Smooth muscle cell (in vitro differentiated cells): ENCODE measurements around the gene KIF19. TPM values are rescaled to one million over a fixed set of nuclear protein-coding genes. Genes with fewer than 3 reads are reported as not detected.
A peak's percentile ranks its signal among the peaks of the same experiment; 100 is the strongest.

ENCODE experiments used
- DNase-seq: peaks from one replicate; lab custom pipeline; 2025; ENCODE audit not compliant: unreplicated experiment; lab: John Stamatoyannopoulos, UW
- H2AFZ ChIP-seq: fragments of 200-600 bp; sonication (generic); 2 replicates; pipeline ENCODE4 v1.6.0; 2016; ENCODE audit warnings: antibody characterized with exemption, low read depth, mild to moderate bottlenecking
- H3F3A ChIP-seq: fragments of 200-600 bp; sonication (generic); 2 replicates; pipeline ENCODE4 v1.6.0; 2017; ENCODE audit warnings: antibody characterized with exemption, low read depth
- H3K27ac ChIP-seq: fragments of 200-600 bp; sonication (generic); 2 replicates; pipeline ENCODE4 v1.5.1; 2016; ENCODE audit warnings: low read depth, mild to moderate bottlenecking
- H3K27me3 ChIP-seq: fragments of 200-600 bp; sonication (generic); 2 replicates; pipeline ENCODE4 v1.6.1; 2016; ENCODE audit warnings: low read depth, mild to moderate bottlenecking
- H3K36me3 ChIP-seq: fragments of 200-600 bp; sonication (generic); 2 replicates; pipeline ENCODE4 v1.5.1; 2016; ENCODE audit warnings: low read depth
- H3K4me1 ChIP-seq: fragments of 200-600 bp; sonication (generic); 2 replicates; pipeline ENCODE4 v1.5.1; 2016; ENCODE audit warnings: low read depth
- H3K4me2 ChIP-seq: fragments of 200-600 bp; sonication (generic); 2 replicates; pipeline ENCODE4 v1.6.0; 2016; ENCODE audit warnings: mild to moderate bottlenecking
- H3K4me3 ChIP-seq: fragments of 200-600 bp; sonication (generic); 2 replicates; pipeline ENCODE4 v1.5.1; 2016; ENCODE audit warnings: mild to moderate bottlenecking
- H3K79me2 ChIP-seq: fragments of 200-600 bp; sonication (generic); 2 replicates; pipeline ENCODE4 v1.6.0; 2016; ENCODE audit warnings: low read depth, mild to moderate bottlenecking
- H3K9ac ChIP-seq: fragments of 200-600 bp; sonication (generic); 2 replicates; pipeline ENCODE4 v1.6.0; 2016; ENCODE audit warnings: low read depth
- H3K9me3 ChIP-seq: fragments of 200-600 bp; sonication (generic); replicated peaks from 2 replicates; pipeline ENCODE4 v1.5.1; 2016; ENCODE audit warnings: low read depth
- H4K20me1 ChIP-seq: fragments of 200-600 bp; sonication (generic); 2 replicates; pipeline ENCODE4 v1.6.0; 2016; ENCODE audit warnings: low read depth
- CTCF ChIP-seq: fragments of 200-600 bp; sonication (generic); IDR thresholded peaks from 2 replicates; pipeline ENCODE4 v1.5.1; 2017; ENCODE audit warnings: borderline replicate concordance, mild to moderate bottlenecking, antibody characterized with exemption; ENCODE audit not compliant: insufficient read depth, poor library complexity, severe bottlenecking
- WGBS: methylation state at CpG from one replicate; pipeline ENCODE4 v1.1.7; 2016; ENCODE audit warnings: low lambda C conversion rate; 5-methylcytosine and 5-hydroxymethylcytosine counted together
- polyA plus RNA-seq: library from polyadenylated mRNA; unstranded; fragments of >200 nt; fragmentation: Nextera tagmentation; extraction: Ambion mirVana; gene quantifications from 2 replicates; pipeline ENCODE4 v1.2.1, GENCODE V29; 2016
- total RNA-seq: library from RNA; depleted of rRNA; stranded (reverse); fragments of >200 nt; gene quantifications from 2 replicates; pipeline ENCODE4 v1.2.3, GENCODE V29; 2014

The KIF19 gene
- total and polyA plus RNA-seq, 2 experiments from 2014 or later = not detected

GRCh38 chr17:74353446-74354060 lies 27.5 kb downstream of the KIF19 start:
- Histone ChIP-seq H3K27ac (no peak overlapping the region), H3K4me3 (no peak overlapping the region), H3K79me2 (no peaks in the 10 kb centered on the region), H2AFZ (no peak overlapping the region), H3K9ac (no peak overlapping the region), H3K4me2 (no peak overlapping the region), H3K4me1 (no peaks in the 10 kb centered on the region), H3K9me3 (no peaks in the 10 kb centered on the region), H4K20me1 (no peaks in the 10 kb centered on the region), H3K36me3 (no peaks in the 10 kb centered on the region), H3K27me3 (peaks cover 96% of the 10 kb centered on the region), H3F3A (no peaks in the 10 kb centered on the region)
- DNase-seq = no peak
- whole genome bisulfite sequencing = 84% methylated on average over 10 of the region's 10 CpGs
- no peak for TF ChIP-seq CTCF

- no peak for DNase-seq
- 11% methylated on average over 28 of the region's 29 CpGs for WGBS
Observed at GRCh38 chr17:74354123-74354522, 28.1 kb downstream of the KIF19 start.

GRCh38 chr17:74354561-74354960 lies 28.5 kb downstream of the KIF19 start:
- no peak for DNase-seq
- no peak for TF ChIP-seq CTCF
- Histone ChIP-seq H4K20me1 (no peaks in the 10 kb centered on the region), H3K9ac (no peak overlapping the region), H3K27ac (no peak overlapping the region), H3K27me3 (peaks cover 94% of the 10 kb centered on the region), H3K36me3 (no peaks in the 10 kb centered on the region), H3K4me3 (no peak overlapping the region), H3K79me2 (no peaks in the 10 kb centered on the region), H3K4me2 (no peak overlapping the region), H3K4me1 (no peaks in the 10 kb centered on the region), H3F3A (no peaks in the 10 kb centered on the region), H3K9me3 (no peaks in the 10 kb centered on the region), H2AFZ (no peak overlapping the region)
- 85% methylated on average over 10 of the region's 10 CpGs for WGBS

More at GRCh38 chr17:74354123-74354522, 28.1 kb downstream of the KIF19 start:
- TF ChIP-seq CTCF = peak; percentile 43
- no peak overlapping the region for H2AFZ ChIP-seq
- H3K27me3 ChIP-seq = peaks cover 95% of the 10 kb centered on the region
- no peaks in the 10 kb centered on the region for H3K79me2 ChIP-seq
- no peak overlapping the region for H3K4me2 ChIP-seq
- no peaks in the 10 kb centered on the region for H3K4me1 ChIP-seq
- H3K9me3 ChIP-seq = no peaks in the 10 kb centered on the region
- no peak overlapping the region for H3K27ac ChIP-seq
- H3F3A ChIP-seq = no peaks in the 10 kb centered on the region
- no peaks in the 10 kb centered on the region for H3K36me3 ChIP-seq
- no peak overlapping the region for H3K9ac ChIP-seq
- no peaks in the 10 kb centered on the region for H4K20me1 ChIP-seq
- H3K4me3 ChIP-seq = no peak overlapping the region

GRCh38 chr17:74355065-74355464 lies 29.0 kb downstream of the KIF19 start:
- H2AFZ ChIP-seq = no peak overlapping the region
- no peak for TF ChIP-seq CTCF
- no peaks in the 10 kb centered on the region for H3K9me3 ChIP-seq
- no peak for DNase-seq
- H3K9ac ChIP-seq = no peak overlapping the region
- no peaks in the 10 kb centered on the region for H3K4me1 ChIP-seq
- H3K27ac ChIP-seq = no peak overlapping the region
- H3K79me2 ChIP-seq = no peaks in the 10 kb centered on the region
- no peak overlapping the region for H3K4me2 ChIP-seq
- H3K4me3 ChIP-seq = no peak overlapping the region
- 84% methylated on average over 8 of the region's 8 CpGs for WGBS
- peaks cover 95% of the 10 kb centered on the region for H3K27me3 ChIP-seq
- H4K20me1 ChIP-seq = no peaks in the 10 kb centered on the region
- no peaks in the 10 kb centered on the region for H3F3A ChIP-seq
- no peaks in the 10 kb centered on the region for H3K36me3 ChIP-seq
